GM19240 (cell line): ENCODE measurements around the gene FAF1.

Experiments
- DNase-seq: peaks from one replicate; pipeline ENCODE4 v3.0.0; 2011; ENCODE audit warnings: low spot score; ENCODE audit not compliant: insufficient read length

FAF1 gene

GRCh38 chr1:50497007-50497406 is 463.1 kb downstream of the FAF1 start:
- no peak for DNase-seq

GRCh38 chr1:50493710-50494109 is 466.4 kb downstream of the FAF1 start:
- DNase-seq, result no peak

DNA sequence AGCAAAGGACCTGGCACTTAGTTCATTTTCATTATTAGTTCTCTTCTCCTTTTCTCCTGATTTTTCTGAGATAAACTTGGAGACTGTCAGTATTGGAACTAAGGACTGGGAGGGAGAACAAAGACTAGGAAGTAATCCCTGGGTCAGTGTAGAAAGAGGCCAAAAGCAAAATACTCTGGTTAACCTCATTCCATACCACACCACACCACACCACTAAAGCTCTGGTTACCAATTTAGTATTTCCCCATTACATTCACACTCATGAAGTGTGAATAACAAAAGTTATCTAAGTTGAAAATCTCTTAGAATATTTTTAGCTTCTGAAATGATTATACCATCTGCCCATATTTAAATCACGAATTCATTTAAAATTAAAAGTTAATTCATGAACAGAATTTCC is 467.9 kb downstream of the FAF1 start:
- DNase-seq, result no peak

DNA sequence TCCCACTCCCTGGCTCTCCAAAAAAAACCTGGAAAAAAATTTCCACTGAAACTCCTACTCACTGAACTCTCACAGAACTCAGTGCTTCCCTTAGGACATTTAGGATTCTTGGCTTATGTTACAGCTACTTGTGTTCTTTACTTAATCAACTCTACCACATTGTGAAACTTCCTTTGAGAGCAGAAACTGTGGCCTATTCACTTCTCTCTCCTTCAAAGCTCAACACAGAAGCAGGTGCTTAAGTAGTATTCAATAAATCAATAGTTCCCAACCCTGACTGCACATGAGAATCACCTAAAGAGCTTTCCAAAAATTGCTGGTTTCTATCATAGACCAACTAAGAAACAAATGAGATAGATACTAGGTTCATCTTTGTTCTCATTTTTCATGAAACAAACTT is 468.9 kb downstream of the FAF1 start:
- DNase-seq, result no peak

DNA sequence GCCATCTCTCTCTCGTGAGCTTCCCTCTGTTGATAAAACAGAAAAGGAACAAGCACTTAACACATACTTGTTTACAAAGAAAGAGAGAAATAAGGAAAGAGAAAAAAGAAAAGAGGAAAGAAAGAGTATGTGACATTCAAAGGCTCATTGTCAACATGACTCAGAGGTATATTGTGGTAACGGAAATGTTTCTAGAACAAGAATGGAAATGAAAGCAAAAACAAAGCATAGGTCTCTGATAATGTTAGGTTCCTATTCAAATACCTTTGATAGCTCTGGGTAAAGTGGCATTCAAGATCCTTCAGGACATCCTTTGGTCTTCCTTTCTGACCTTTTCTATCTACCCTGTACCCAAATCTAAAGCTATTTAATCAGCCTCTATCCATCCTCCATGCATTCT is 469.4 kb downstream of the FAF1 start:
- no peak for DNase-seq

DNA sequence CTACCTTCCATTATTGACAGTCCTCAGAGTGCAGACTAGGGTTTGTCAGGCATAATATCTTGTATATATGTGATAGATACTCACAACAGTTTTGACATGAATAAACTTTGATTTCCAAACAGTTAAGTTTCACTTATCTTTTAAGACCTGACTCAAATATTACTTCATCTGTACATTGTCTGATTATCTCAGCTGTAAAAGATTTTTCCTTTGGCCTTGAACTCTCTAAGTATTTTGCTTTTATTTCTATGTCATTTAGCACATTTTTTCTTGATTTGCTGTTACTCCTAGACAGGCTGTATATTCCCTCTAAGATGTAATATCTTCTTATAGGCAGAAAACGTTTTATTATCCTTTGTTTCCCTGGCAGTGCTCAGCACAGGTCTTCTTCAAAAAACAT is 471.2 kb downstream of the FAF1 start:
- no peak for DNase-seq

DNA sequence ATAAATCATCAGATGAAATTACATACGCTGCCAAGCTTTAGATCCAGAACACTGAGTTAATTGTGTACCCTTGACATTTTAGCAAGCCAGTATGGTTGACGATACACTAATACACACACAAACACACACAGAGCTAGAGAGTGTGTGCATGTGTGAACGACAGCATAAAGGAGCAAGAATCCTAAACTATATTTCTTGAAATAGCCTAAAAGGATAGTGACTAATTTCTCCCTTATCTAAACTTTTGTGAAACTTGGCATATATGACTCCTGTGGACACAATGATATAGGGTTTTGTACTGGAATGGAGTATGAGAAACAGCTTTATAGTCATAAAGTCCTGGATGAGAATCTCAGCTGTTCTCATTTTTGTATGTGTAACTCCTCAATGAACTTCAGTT is 471.7 kb downstream of the FAF1 start:
- no peak for DNase-seq

- no peak for DNase-seq
Measured at GRCh38 chr1:50487725-50488124, 472.3 kb downstream of the FAF1 start.

GRCh38 chr1:50481142-50481736 is 478.8 kb downstream of the FAF1 start:
- DNase-seq, result no peak

DNA sequence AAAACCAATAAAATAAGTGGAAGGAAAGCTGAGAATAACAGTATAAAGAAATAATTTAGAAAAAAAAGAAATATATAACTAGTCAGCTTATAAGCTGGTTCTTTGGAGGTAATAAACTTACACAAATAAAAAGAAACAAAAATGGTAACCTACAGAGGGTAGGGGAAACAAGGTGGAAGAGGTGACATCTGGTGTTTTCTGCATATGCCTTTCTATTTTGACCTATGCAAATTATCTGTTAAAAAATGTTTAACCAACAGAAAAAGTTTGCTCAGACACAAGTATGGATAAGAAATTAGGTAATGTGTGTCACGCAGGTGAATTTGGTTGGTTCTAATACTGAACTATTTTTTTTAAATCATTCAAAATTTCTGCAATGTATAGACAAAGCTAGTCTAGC is 483.3 kb downstream of the FAF1 start:
- DNase-seq, result no peak

GRCh38 chr1:50474859-50475809 is 484.9 kb downstream of the FAF1 start:
- DNase-seq, result no peak

DNA sequence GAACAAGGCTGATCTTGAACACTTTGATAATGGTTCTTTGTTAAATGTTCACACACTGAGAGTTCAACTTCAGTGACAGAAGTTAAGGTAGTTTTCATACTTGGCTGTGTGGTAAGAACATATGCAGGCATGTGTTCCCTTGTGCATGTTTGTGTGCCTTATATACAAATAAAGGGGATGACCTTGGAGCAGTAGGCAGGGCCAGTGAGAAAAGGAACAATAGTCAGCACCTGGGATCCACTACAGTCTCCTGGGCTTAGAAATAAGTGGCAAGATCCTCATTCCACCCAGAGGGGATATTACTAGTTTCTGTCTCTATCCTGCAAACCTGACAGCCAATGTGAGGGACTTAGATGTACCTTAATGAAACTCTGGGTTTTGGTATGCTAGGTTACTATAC is 486.6 kb downstream of the FAF1 start:
- DNase-seq, result no peak

GRCh38 chr1:50471967-50472366 is 488.1 kb downstream of the FAF1 start:
- DNase-seq, result no peak

- DNase-seq, result no peak
Measured at GRCh38 chr1:50462964-50463363, 497.1 kb downstream of the FAF1 start.

GRCh38 chr1:50458507-50458906 is 501.6 kb downstream of the FAF1 start:
- no peak for DNase-seq

GRCh38 chr1:50454911-50455310 is 505.2 kb downstream of the FAF1 start:
- no peak for DNase-seq

DNA sequence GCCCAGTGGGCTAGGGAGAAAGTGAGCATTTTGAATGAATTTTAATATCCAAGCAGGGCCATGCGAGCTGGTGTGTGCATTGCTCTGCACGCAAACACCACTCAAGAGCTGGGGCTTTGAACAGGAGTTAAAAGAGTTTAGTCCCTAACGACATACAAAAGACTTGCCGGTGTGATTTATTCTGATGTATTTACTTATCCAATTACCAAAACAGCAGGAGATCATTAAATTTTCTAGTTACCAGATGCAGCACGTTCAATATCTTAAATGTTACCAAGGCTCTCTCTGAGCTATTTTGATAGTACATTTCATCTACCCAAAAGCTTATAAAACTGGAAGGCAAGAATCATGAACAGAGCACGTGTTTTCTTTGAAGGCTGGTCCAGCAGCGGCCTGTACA is 506.8 kb downstream of the FAF1 start:
- no peak for DNase-seq

DNA sequence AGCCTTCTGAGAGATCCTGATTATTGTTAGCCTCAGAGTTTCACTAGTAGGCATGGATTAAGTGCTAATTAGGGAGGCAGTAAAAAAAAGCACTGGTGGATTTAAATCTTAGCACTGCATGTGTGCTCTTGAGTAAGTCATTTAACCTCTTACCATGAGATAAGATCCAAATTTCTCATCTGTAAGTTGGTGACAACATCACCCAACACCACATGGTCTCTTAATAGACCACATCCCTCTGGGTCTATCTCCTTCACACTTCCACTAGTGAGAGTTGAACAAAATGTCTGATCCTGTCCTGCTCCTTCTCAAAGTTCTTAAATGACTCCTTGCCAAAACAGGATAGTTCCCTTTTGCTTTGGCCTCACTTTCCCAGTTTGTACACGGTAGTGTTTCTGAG is 507.4 kb downstream of the FAF1 start:
- DNase-seq, result no peak

DNA sequence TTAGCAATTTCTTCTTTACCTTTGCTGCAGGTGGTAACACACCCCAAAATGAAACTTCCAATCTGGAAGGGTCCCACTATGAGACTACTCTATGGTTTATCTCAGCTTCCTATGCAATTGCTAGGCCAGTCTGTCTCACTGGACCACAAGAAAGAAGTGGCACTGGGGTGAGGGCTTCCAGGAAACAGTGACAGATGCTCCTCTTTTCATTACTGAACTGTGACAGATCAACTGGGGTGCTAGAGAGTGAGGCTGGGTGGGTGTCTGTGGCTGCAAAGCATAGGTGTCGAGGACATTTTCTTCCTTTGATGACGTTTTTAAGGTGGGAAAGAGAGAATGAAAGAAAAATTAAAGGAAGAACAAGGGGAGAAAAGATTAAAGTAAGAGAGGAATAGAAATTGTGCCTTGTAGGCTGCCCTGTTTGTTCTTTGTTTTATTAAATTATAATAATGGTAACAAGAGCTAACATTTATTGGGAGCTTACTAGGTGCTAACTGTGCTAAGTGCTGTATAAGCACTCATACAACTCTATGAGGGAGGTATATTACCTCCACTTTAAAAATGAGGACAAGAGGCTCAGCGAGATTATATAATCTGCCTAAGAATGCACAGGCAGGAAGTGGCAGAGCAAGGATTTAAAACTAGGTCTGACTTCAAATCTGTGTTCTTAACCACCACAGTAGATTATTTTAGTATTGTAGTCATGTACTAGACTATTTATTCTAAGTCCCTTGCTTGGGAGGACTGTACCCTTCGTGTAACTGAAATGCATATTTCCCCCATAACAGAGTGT is 509.0 kb downstream of the FAF1 start:
- no peak for DNase-seq

DNA sequence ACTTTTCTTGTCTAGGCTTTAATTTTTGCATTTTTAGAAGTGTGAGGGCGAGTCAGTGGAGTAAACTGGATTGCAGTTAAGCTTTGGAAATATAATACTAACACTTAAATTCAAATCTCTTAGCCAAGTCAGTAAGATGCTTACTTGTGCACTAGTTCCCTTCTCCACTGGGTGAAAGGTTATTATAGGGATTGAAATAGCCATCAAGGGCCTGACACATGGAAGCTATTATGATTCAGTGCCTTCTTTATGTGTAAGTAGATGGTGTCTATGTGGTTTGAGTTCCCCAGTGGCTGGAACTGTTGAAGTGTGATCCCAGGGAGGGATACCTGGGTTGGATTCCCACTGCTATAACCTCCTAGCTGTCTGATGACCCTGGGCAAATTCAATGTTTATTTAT is 512.1 kb downstream of the FAF1 start:
- no peak for DNase-seq

- no peak for DNase-seq
Measured at GRCh38 chr1:50441183-50441582, 518.9 kb downstream of the FAF1 start.

DNA sequence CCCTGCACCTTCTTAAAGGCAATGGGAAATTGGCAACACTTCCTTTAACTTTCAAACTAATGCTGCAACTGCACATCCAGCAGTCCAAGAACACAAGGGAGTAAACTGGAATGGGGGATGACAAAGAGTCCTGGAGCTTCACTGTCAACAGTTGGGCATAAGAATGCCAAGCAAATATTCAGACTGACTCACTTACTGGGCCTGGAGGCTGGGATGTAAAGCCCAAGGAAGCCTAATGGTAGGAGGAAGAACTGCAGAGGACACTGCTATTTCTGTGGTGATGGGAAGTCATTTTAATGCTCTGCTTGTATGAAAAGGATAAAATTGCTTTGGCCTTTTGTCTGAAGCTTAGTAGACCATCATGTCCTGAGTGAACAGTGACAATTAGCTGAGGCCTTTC is 521.1 kb downstream of the FAF1 start:
- DNase-seq, result no peak
